GM10847 (cell line): Measurements from ENCODE around the gene DNAJC11.

Experiments used
- POLR2A ChIP-seq: IDR thresholded peaks from 2 replicates; pipeline ENCODE4 v1.6.1; 2011; ENCODE audit not compliant: insufficient read length; ENCODE audit errors: extremely low read depth

The DNAJC11 gene

GRCh38 chr1:6673816-6674398 is 27.7 kb downstream of the DNAJC11 start:
- TF ChIP-seq POLR2A: no peak

- no peak for TF ChIP-seq POLR2A
These were observed 29.1 kb downstream of the DNAJC11 start for GRCh38 chr1:6672558-6672957.

- TF ChIP-seq POLR2A: no peak
These were observed 33.1 kb downstream of the DNAJC11 start for GRCh38 chr1:6668503-6668902.

GRCh38 chr1:6667139-6667538 is 34.5 kb downstream of the DNAJC11 start:
- TF ChIP-seq POLR2A: no peak

GRCh38 chr1:6666696-6667095 is 34.9 kb downstream of the DNAJC11 start:
- no peak for TF ChIP-seq POLR2A

GRCh38 chr1:6660415-6661049 is 41.1 kb downstream of the DNAJC11 start:
- no peak for TF ChIP-seq POLR2A

- no peak for TF ChIP-seq POLR2A
These were observed 43.1 kb downstream of the DNAJC11 start for GRCh38 chr1:6658359-6659060.

- TF ChIP-seq POLR2A: no peak
These were observed 44.5 kb downstream of the DNAJC11 start for GRCh38 chr1:6657138-6657537.

GRCh38 chr1:6653436-6654290 is 48.0 kb downstream of the DNAJC11 start:
- no peak for TF ChIP-seq POLR2A

GRCh38 chr1:6652986-6653385 is 48.6 kb downstream of the DNAJC11 start:
- TF ChIP-seq POLR2A: no peak

- TF ChIP-seq POLR2A: no peak
These were observed 49.7 kb downstream of the DNAJC11 start for GRCh38 chr1:6651909-6652308.

GRCh38 chr1:6648556-6648955 is 53.1 kb downstream of the DNAJC11 start:
- no peak for TF ChIP-seq POLR2A

- no peak for TF ChIP-seq POLR2A
These were observed 55.0 kb downstream of the DNAJC11 start for GRCh38 chr1:6646499-6647148.

- TF ChIP-seq POLR2A: no peak
These were observed 56.6 kb downstream of the DNAJC11 start for GRCh38 chr1:6645018-6645417.

- TF ChIP-seq POLR2A: no peak
These were observed 63.4 kb downstream of the DNAJC11 start for GRCh38 chr1:6638226-6638625.
